A549 (cell line): ENCODE measurements around the gene ZNF581. TPM values are rescaled to one million over a fixed set of nuclear protein-coding genes. Genes with fewer than 3 reads are reported as not detected.
A peak's percentile ranks its signal among the peaks of the same experiment; 100 is the strongest.

Experiments
- ATAC-seq, 2 experiments: fragments of 200-7000 bp in 1 of 2; fragments of >200 bp in 1 of 2; cut with Nextera tagmentation in 1 of 2; cut with Tn5 transposase in 1 of 2; 3 replicates each; pipeline versions ENCODE4 v1.8.0 to v1.9.1; 2018 to 2020; ENCODE audit warnings: mild to moderate bottlenecking in 1 of 2, moderate library complexity in 1 of 2
- CTCF ChIA-PET: fragments of 300-600 bp; sonication (Branson Sonifier 250); formaldehyde crosslinking; extraction: SDS; loops from one replicate; lab custom pipeline; 2021; ENCODE audit warnings: antibody characterized with exemption, inconsistent platforms; lab: Yijun Ruan, JAX
- POLR2A ChIA-PET: fragments of 350-600 bp; formaldehyde crosslinking; extraction: SDS; loops from one replicate; lab custom pipeline; 2021; ENCODE audit warnings: antibody characterized with exemption, inconsistent platforms; lab: Yijun Ruan, JAX
- DNase-seq, 2 experiments: peaks; one replicate each; pipeline versions ENCODE4 v3.0.0 to v3.0.0-alpha.2; 2011 to 2016; ENCODE audit warnings: low read depth in 1 of 2, low spot score in 1 of 2
- FAIRE-seq: peaks from 2 replicates; lab custom pipeline; 2011; peaks lifted over from hg19 to GRCh38; lab: Jason Lieb, UNC
- H3K27ac ChIP-seq, 2 experiments: fragments of >200 bp; sonication (Bioruptor Twin); formaldehyde crosslinking; 3 replicates each; pipeline ENCODE4 v1.5.1; 2016 to 2017
- H3K4me1 ChIP-seq: fragments of >200 bp; sonication (Bioruptor Twin); formaldehyde crosslinking; 3 replicates; pipeline ENCODE4 v1.6.1; 2016
- H3K4me2 ChIP-seq: fragments of >200 bp; sonication (Bioruptor Twin); formaldehyde crosslinking; 3 replicates; pipeline ENCODE4 v1.6.1; 2016
- H3K4me3 ChIP-seq: fragments of >200 bp; sonication (Bioruptor Twin); formaldehyde crosslinking; 3 replicates; pipeline ENCODE4 v1.5.1; 2016
- H3K9me3 ChIP-seq: fragments of >200 bp; sonication (Bioruptor Twin); formaldehyde crosslinking; 3 replicates; pipeline ENCODE4 v1.6.1; 2016
- ATOH8 ChIP-seq: fragments of 250-450 bp; sonication (Bioruptor Pico); IDR thresholded peaks from 2 replicates; pipeline ENCODE4 v1.5.0; 2020; ENCODE audit warnings: low read depth, mild to moderate bottlenecking, moderate library complexity
- BCL3 ChIP-seq: fragments of >200 bp; sonication (Bioruptor Twin); formaldehyde crosslinking; IDR thresholded peaks from 3 replicates; pipeline ENCODE4 v1.6.1; 2016
- CHD4 ChIP-seq: fragments of 200-600 bp; sonication (generic); IDR thresholded peaks from 2 replicates; pipeline ENCODE4 v1.6.1; 2016; ENCODE audit warnings: antibody characterized with exemption, mild to moderate bottlenecking, borderline replicate concordance
- CTCF ChIP-seq: fragments of >200 bp; sonication (Bioruptor Twin); formaldehyde crosslinking; IDR thresholded peaks from 3 replicates; pipeline ENCODE4 v1.5.1; 2016
- E2F6 ChIP-seq: IDR thresholded peaks from 2 replicates; pipeline ENCODE4 v1.6.1; 2012; ENCODE audit warnings: low read depth, borderline replicate concordance
- EHF ChIP-seq: fragments of 250-450 bp; sonication (Bioruptor Pico); IDR thresholded peaks from 2 replicates; pipeline ENCODE4 v1.5.0; 2020; ENCODE audit warnings: mild to moderate bottlenecking
- EHMT2 ChIP-seq: fragments of 200-600 bp; sonication (generic); IDR thresholded peaks from 2 replicates; pipeline ENCODE4 v1.6.1; 2016; ENCODE audit warnings: antibody characterized with exemption, low read depth, mild to moderate bottlenecking, moderate library complexity
- ELK1 ChIP-seq: fragments of 150-350 bp; IDR thresholded peaks from 2 replicates; pipeline ENCODE4 v1.6.1; 2014; ENCODE audit warnings: low read depth, mild to moderate bottlenecking, low read length
- FOSB ChIP-seq: fragments of 250-450 bp; sonication (Bioruptor Pico); IDR thresholded peaks from 2 replicates; pipeline ENCODE4 v1.5.0; 2020; ENCODE audit warnings: mild to moderate bottlenecking, moderate library complexity
- FOXS1 ChIP-seq: fragments of 250-450 bp; sonication (Bioruptor Pico); IDR thresholded peaks from 2 replicates; pipeline ENCODE4 v1.5.0; 2020; ENCODE audit warnings: mild to moderate bottlenecking, moderate library complexity
- HOXB13 ChIP-seq: fragments of 250-450 bp; sonication (Bioruptor Pico); IDR thresholded peaks from 2 replicates; pipeline ENCODE4 v1.5.0; 2020; ENCODE audit warnings: low read depth, mild to moderate bottlenecking, moderate library complexity
- KDM1A ChIP-seq: fragments of 200-600 bp; sonication (generic); IDR thresholded peaks from 2 replicates; pipeline ENCODE4 v1.6.1; 2016; ENCODE audit warnings: low read depth, mild to moderate bottlenecking
- MAFK ChIP-seq: fragments of 450-650 bp; IDR thresholded peaks from 2 replicates; pipeline ENCODE4 v1.6.1; 2014; ENCODE audit not compliant: partially characterized antibody
- MAX ChIP-seq: IDR thresholded peaks from 2 replicates; pipeline ENCODE4 v1.6.1; 2012
- NR3C1 ChIP-seq: fragments of >200 bp; sonication (Bioruptor Twin); formaldehyde crosslinking; IDR thresholded peaks from 3 replicates; pipeline ENCODE4 v1.6.1; 2017
- POLR2AphosphoS2 ChIP-seq: conservative IDR thresholded peaks from 2 replicates; pipeline ENCODE4 v1.6.1; 2012; ENCODE audit warnings: low read length, improper control_type of control experiment, inconsistent platforms
- RAD21 ChIP-seq, 2 experiments: fragments of >200 bp in 1 of 2; sonication (Bioruptor Twin) in 1 of 2; formaldehyde crosslinking in 1 of 2; IDR thresholded peaks in 1 of 2; conservative IDR thresholded peaks in 1 of 2; 2 replicates in 1 of 2; 3 replicates in 1 of 2; pipeline ENCODE4 v1.6.1; 2012 to 2018; ENCODE audit warnings: inconsistent platforms in 1 of 2
- RARB ChIP-seq: fragments of 250-450 bp; sonication (Bioruptor Pico); IDR thresholded peaks from 2 replicates; pipeline ENCODE4 v1.8.0; 2021; ENCODE audit warnings: mild to moderate bottlenecking, moderate library complexity
- RCOR1 ChIP-seq: fragments of 150-350 bp; IDR thresholded peaks from 2 replicates; pipeline ENCODE4 v1.6.1; 2014; ENCODE audit warnings: antibody characterized with exemption, low read length, low read depth
- RFX5 ChIP-seq: fragments of 450-650 bp; IDR thresholded peaks from 2 replicates; pipeline ENCODE4 v1.7.1; 2014; ENCODE audit warnings: antibody characterized with exemption, mild to moderate bottlenecking, moderate library complexity
- SMC3 ChIP-seq: fragments of >200 bp; sonication (Bioruptor Twin); formaldehyde crosslinking; IDR thresholded peaks from 3 replicates; pipeline ENCODE4 v1.6.1; 2018; ENCODE audit warnings: inconsistent platforms
- SREBF2 ChIP-seq: fragments of 450-650 bp; IDR thresholded peaks from 2 replicates; pipeline ENCODE4 v1.6.1; 2014; ENCODE audit warnings: mild to moderate bottlenecking, moderate library complexity
- TFCP2L1 ChIP-seq: fragments of 250-450 bp; sonication (Bioruptor Pico); IDR thresholded peaks from 2 replicates; pipeline ENCODE4 v1.5.0; 2021; ENCODE audit warnings: mild to moderate bottlenecking
- ZC3H11A ChIP-seq: fragments of 450-650 bp; IDR thresholded peaks from 2 replicates; pipeline ENCODE4 v1.6.1; 2014; ENCODE audit warnings: antibody characterized with exemption, mild to moderate bottlenecking
- WGBS: methylation state at CpG from one replicate; pipeline ENCODE4 v1.1.6; 2017; ENCODE audit errors: missing lambda C conversion rate; 5-methylcytosine and 5-hydroxymethylcytosine counted together
- polyA plus RNA-seq, 4 experiments: library from polyadenylated mRNA; depleted of rRNA in 3 of 4; stranded (reverse); fragments of >200 nt; fragmentation: RNase III in 1 of 4; extraction: RNeasy Plus Mini Kit Qiagen cat#74134 plus additional on column Dnase treatment in 1 of 4; gene quantifications; 2 replicates in 3 of 4; 3 replicates in 1 of 4; pipeline ENCODE4 v1.2.3, GENCODE V29; 2011 to 2017

The ZNF581 gene
- polyA plus RNA-seq, 2 of the 4 experiments (the other 2 are of a cell fraction) = 13.9 to 24.9 TPM

GRCh38 chr19:55637534-55637933, 5.9 kb upstream of the ZNF581 start:
- peaks cover 21% of the 10 kb centered on the region for H3K4me1 ChIP-seq
- TF ChIP-seq TFCP2L1 (CRISPR knock-in tag) (no peak), CHD4 (no peak), KDM1A (no peak), E2F6 (no peak), RARB (CRISPR knock-in tag) (no peak), FOXS1 (CRISPR knock-in tag) (no peak), HOXB13 (CRISPR knock-in tag) (no peak), ELK1 (no peak), BCL3 (no peak), ZC3H11A (no peak), RFX5 (no peak)
- no peak for ATAC-seq
- 68% methylated on average over 11 of the region's 11 CpGs for WGBS
- no peak for FAIRE-seq
- CTCF ChIA-PET = interaction anchor here (0.8 to 24.9 kb wide), 12 partner anchors 9 to 696 kb away, joined by 3 to 363 read pairs (median 3); partner anchors contain the start of genes CCDC106 and ZNF865
- POLR2A ChIA-PET = interaction anchor here (0.6 to 3.4 kb wide), 4 partner anchors 13 to 230 kb away, joined by 3 to 20 read pairs (median 7); partner anchors contain the start of genes FIZ1, U2AF2, UBE2S and ZNF784
- no peak overlapping the region for H3K4me3 ChIP-seq
- H3K9me3 ChIP-seq = no peaks in the 10 kb centered on the region
- H3K4me2 ChIP-seq = no peak overlapping the region
- no peak for DNase-seq
- H3K27ac ChIP-seq = no peak overlapping the region

- TF ChIP-seq RAD21 (conservative IDR thresholded peaks at IDR 0.05 in 1 of 2, IDR thresholded peaks at IDR 0.05 in 1 of 2) (peak in 1 of 2 experiments; percentile 15; a peak in 1 of 5 replicates), MAFK (no peak), POLR2AphosphoS2 (no peak), NR3C1 (no peak), ELK1 (no peak), ATOH8 (CRISPR knock-in tag) (no peak), E2F6 (no peak), SREBF2 (no peak), EHF (no peak), CTCF (peak; percentile 54), RCOR1 (no peak), EHMT2 (no peak), SMC3 (0 out of 3 replicates have a peak, but pooled peaks have one; percentile 9), HOXB13 (CRISPR knock-in tag) (no peak), MAX (peak; percentile 43; the same call in 1 of the 2 replicates), FOSB (CRISPR knock-in tag) (no peak)
- no peak for FAIRE-seq
- Histone ChIP-seq H3K27ac (no peak overlapping the region), H3K4me3 (no peak overlapping the region), H3K4me1 (peaks cover 28% of the 10 kb centered on the region), H3K9me3 (no peaks in the 10 kb centered on the region), H3K4me2 (no peak overlapping the region)
- CTCF ChIA-PET = interaction anchor here (0.6 to 24.9 kb wide), 13 partner anchors 7 to 975 kb away, joined by 3 to 363 read pairs (median 4); partner anchors contain the start of genes CCDC106 and ZNF784
- WGBS = 82% methylated on average over 6 of the region's 6 CpGs
- peak; percentile 67 to 87 for DNase-seq
- peak in 1 of 2 experiments; percentile 15; a peak in 3 of 6 replicates for ATAC-seq
- POLR2A ChIA-PET = interaction anchor here (0.6 to 3.4 kb wide), 5 partner anchors 14 to 428 kb away, joined by 3 to 20 read pairs (median 5); partner anchors contain the start of genes FIZ1, U2AF2 and ZNF784
Measured at GRCh38 chr19:55638864-55639359, 4.5 kb upstream of the ZNF581 start.
